GM19239 (cell line): Measurements from ENCODE around the gene YTHDC1.

Experiments used
- DNase-seq: peaks from one replicate; pipeline ENCODE4 v3.0.0; 2011; ENCODE audit warnings: low spot score; ENCODE audit not compliant: insufficient read length
- FAIRE-seq: peaks from 2 replicates; lab custom pipeline; 2011; peaks lifted over from hg19 to GRCh38; lab: Jason Lieb, UNC

Gene YTHDC1

GRCh38 chr4:68360231-68360968, 10.5 kb upstream of the YTHDC1 start:
- DNase-seq (no peak), FAIRE-seq (no peak)

DNA sequence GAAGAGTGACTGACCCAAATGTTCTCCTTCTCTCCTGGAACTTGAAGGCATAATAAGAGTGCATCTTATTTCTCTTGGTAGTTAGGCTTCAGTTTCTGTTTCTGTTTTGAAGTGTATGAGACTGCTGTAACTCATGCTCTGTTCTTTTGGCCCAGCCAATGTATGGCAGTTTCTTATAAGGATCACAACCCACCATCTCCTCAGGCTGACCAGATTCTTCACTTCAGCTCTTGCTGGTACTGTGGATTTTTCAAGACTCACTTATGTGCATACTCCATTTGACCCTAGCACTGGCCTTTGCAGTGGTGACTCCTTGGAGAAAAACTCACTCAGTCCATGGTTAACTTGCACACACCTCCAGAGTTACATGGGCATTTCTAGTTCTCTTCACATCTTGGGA, 9.6 kb upstream of the YTHDC1 start:
- DNase-seq (no peak), FAIRE-seq (peak; percentile 86)

DNA sequence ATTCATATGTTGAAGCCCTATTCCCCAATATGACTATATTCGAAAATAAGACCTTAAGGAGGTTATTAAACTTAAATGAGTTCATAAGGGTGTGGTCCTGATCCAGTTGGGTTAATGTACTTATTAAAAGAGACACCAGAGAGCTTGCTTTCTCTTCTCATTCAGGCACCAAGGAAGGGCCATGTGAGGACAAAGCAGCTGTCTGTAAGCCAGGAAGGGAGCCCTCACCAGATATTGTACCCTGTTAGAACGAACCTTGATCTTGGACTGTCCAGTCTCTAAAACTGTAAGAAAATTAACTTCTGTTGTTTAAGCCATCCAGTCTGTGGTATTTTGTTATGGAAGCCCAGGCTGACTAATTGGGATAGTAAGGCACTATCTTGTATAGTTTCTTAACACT, 9.1 kb upstream of the YTHDC1 start:
- FAIRE-seq = no peak

GRCh38 chr4:68352791-68353190, 2.9 kb upstream of the YTHDC1 start:
- no peak for FAIRE-seq

More for the DNA sequence above, 9.1 kb upstream of the YTHDC1 start:
- no peak for DNase-seq

DNA sequence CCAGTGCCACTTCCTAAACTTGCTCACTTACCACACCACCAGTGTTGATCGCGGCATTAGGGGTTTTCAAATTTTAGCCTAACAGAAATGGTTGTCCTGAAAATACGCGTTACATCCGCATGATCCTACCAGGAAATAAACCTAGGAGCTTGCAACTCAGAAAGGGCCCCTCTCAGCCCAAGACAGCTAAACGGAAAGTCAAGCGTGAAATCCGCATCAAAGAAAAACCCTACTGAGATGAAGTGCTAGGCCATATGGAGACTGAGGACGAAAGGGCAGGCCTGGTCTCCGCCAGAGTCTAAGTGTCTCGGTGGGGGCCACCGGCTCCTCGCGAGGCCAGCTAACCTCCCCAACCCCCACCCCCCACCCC, 626 bp downstream of the YTHDC1 start:
- peak; percentile 10 for DNase-seq
- peak; percentile 83 for FAIRE-seq

More at GRCh38 chr4:68352791-68353190, 2.9 kb upstream of the YTHDC1 start:
- DNase-seq = no peak

DNA sequence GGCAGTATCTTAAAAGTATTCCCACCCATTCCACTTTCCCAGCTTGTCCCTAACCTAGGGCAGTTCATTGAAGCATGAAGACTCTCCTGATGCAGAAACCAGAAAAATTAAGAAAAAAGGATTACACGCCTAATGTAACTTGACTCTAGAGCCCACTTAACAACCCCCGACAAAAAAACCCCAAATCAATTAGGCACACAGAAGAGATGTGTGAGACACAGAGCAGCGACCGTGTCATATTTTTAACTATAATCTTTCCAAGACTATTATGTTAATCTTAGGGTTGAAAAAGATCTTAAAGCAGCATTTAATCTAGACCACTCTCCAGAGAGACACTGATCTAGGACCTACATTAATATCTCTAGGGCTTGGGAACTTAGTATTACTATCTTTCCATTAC, 1.3 kb downstream of the YTHDC1 start:
- FAIRE-seq (peak; percentile 18), DNase-seq (no peak)

GRCh38 chr4:68347845-68348244, 2.0 kb downstream of the YTHDC1 start:
- FAIRE-seq (peak; percentile 59), DNase-seq (no peak)

- FAIRE-seq = no peak
- no peak for DNase-seq
These were observed 3.4 kb downstream of the YTHDC1 start for GRCh38 chr4:68346461-68346860.

DNA sequence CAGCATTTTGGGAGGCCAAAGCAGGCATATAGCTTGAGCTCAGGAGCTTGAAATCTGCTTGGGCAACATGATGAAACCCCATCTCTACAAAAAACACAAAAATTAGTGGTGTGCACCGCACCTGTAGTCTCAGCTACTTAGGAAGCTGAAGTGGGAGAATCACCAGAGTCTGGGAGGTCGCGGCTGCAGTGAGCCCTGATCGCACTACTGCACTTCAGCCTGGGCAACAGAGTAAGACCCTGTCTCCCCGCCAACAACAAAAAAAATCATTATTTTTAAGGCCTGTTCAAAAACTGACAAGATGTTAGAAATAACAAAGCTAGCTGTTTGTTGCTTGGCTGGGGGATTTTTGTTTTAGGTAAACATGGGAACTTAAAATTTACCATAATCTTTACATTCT, 5.1 kb downstream of the YTHDC1 start:
- FAIRE-seq (peak; percentile 52), DNase-seq (no peak)

GRCh38 chr4:68344049-68344448, 5.8 kb downstream of the YTHDC1 start:
- no peak for FAIRE-seq
- DNase-seq = no peak

DNA sequence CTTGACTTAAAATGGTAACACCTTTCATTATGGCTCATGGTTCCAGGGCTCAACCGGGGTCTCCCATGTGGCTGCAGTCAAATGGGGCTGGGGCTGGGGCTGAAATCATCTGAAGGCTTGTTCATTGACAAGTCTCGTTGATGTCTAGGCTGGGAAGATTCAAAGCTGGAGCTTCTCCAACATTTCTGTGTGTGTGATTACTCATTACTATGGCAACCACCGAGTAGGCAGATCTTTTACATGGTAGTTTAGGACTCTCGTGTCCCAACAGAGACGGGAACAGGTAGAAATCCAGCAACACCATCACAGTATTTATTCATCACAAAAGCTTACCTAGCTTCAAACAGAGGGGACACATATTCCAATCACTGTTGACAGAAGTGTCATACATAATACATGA, 7.8 kb downstream of the YTHDC1 start:
- no peak for FAIRE-seq
- DNase-seq = no peak

DNA sequence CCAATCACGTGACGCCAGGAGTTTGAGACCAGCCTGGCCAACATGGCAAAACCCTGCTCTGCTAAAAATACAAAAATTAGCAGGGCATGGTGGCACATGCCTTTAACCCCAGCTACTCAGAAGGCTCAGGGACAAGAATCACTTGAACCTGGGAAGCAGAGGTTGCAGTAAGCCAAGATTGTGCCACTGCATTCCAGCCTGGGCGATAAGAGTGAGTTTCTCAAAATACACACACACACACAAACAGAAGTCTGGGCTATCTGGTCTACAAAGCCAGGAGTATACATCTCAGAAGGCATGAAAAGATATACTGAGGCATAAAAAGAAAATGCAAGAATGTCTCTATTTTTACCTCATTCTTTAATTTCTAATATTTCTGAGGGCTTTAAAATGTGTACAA, 11.3 kb downstream of the YTHDC1 start:
- no peak for FAIRE-seq

GRCh38 chr4:68337522-68337921, 12.4 kb downstream of the YTHDC1 start:
- DNase-seq (no peak), FAIRE-seq (no peak)

More for the DNA sequence above, 11.3 kb downstream of the YTHDC1 start:
- DNase-seq = no peak

GRCh38 chr4:68337004-68337403, 12.9 kb downstream of the YTHDC1 start:
- FAIRE-seq (no peak), DNase-seq (no peak)

DNA sequence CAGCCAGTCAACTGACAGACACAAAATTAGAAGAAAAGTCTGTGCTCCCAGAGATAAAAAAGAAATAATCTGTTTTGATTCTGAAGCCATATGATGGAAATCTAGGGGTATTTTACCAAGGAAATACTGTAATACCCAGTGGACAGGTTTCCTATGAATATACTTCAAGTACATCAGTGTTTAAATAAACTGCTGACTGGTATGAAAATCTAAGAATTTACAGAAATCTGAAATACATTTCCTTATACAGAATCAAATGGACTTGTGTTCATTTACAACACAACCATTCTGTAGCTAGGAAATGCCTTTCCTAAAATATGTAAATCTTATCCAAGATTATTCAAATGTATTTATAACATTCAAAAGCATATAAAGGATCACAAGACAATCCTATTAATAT, 13.4 kb downstream of the YTHDC1 start:
- no peak for DNase-seq

DNA sequence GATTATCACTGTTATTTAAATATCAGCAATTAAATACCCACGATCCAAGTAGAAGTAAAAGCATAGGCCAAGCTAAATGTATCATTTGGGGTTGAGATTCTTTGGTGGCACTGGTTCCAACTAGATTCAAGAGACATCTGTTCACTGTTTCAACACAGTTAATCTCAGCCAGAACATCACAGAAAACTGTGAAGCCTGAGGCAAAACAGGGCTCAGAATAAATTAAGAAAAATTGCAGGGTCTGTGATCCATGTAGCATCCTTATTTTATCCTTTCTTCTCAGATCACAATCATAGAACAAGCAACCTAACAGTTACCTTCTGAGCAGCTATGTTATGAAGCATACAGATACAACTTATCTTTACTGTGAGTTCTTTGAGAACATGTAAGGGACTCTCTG, 23.7 kb downstream of the YTHDC1 start:
- no peak for DNase-seq
- no peak for FAIRE-seq

More for the DNA sequence above, 13.4 kb downstream of the YTHDC1 start:
- FAIRE-seq = no peak

- no peak for FAIRE-seq
- DNase-seq = no peak
These were observed 25.2 kb downstream of the YTHDC1 start for GRCh38 chr4:68324519-68325262.

- DNase-seq = no peak
- peak; percentile 8 for FAIRE-seq
These were observed 30.9 kb downstream of the YTHDC1 start for GRCh38 chr4:68319040-68319439.

DNA sequence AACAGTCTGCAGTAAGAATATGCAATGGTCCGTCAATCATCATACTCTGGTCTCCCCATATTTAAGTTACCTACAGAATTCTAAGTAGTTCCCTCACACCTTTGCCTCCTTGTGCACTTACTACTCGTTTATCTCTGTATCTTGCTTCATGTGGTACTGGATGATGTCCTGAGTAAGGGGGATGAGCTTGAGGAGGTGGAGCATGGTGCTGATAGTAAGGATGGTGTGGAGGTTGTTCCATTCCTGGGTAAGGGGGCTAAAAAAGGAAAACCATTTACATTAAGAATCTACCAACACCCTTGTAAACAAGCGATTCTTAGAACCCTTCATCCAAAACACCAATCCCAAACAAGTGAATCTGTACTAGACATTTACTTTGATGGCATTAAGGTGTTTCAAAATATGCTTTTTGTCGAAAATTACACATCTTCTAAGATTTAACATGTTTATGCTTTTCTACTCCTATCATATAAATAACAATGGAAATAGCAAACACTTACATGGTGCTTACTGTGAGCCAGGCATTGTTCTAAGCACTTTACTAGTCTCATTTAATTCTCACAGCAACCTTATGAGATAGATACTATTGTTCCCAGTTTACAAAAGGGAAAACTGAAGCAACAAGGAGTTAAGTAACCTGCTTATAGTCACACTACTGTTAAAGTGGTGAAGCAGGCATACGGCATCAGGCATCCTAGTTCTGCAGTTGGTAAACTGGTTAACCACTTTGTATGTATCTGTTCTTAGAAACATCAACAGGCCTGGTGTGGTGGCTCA, 33.5 kb downstream of the YTHDC1 start:
- FAIRE-seq = no peak
- no peak for DNase-seq

DNA sequence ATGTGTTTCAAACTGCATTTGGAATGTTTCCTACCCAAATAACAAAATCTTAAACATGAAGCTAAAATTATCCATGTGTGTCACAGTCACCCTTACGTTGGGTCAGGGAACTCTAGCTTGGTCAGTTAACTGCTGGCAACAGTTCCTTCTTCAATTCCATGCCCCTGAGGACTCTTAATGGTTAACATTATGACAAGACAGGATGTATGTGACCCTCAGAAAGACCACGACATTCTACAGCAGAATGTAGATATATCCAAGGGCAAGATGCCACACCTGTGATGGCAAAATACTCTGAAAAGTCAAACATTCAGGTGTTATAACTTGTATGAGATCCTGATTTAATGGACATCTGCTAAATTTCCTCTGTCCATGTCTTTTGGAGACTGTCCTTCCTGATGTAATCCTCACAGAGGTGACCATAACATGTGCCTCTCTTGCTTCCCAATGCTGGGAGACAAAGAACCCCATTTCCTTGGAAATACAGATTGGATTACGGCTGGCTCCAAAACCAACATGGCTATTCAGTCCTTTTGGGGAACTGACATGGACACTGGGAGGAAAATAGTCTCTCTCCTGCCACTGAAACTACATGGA, 39.1 kb downstream of the YTHDC1 start:
- FAIRE-seq = no peak
- no peak for DNase-seq

DNA sequence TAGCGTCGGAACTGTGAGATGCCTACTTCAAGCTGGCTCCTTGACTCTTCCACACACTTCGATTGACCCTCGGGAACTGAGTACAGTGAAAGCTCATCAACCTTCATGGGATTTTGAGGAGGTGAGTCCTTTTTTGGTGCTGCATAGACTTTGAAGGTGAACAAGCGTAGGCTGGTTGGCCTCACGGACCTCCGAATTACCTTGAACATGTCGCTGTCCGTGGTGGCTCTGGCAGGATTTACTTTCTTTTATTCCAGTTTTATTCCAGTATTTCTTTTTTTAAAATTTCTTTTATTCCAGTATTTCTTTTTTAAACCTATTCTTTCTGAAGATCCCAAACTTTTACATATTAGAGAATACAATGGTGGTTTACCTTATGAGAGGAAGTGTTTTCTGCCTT, 45.2 kb downstream of the YTHDC1 start:
- no peak for DNase-seq
- FAIRE-seq = no peak
